GM23248 (cell line): ENCODE results near the gene AMOT. TPM values are rescaled to one million over a fixed set of nuclear protein-coding genes. Genes with fewer than 3 reads are reported as not detected.
"Not testable (repeated sequence)": the region's sequence is repeated elsewhere in the genome, so short reads cannot be mapped to it uniquely, and the experiment has no call there.

ENCODE experiments used
- DNase-seq: peaks from one replicate; pipeline ENCODE4 v3.0.0-alpha.2; 2015
- H2AFZ ChIP-seq: fragments of 200-600 bp; sonication (generic); 2 replicates; pipeline ENCODE4 v1.6.1; 2016; ENCODE audit warnings: antibody characterized with exemption
- H3F3A ChIP-seq: fragments of 200-600 bp; sonication (generic); 2 replicates; pipeline ENCODE4 v1.6.1; 2016; ENCODE audit warnings: mild to moderate bottlenecking, antibody characterized with exemption, mixed run types; ENCODE audit not compliant: insufficient read depth
- H3K27ac ChIP-seq: fragments of 200-600 bp; sonication (generic); 2 replicates; pipeline ENCODE4 v1.5.1; 2016; ENCODE audit warnings: mild to moderate bottlenecking
- H3K27me3 ChIP-seq: fragments of 200-600 bp; sonication (generic); replicated peaks from 2 replicates; pipeline ENCODE4 v1.6.1; 2016; ENCODE audit warnings: mild to moderate bottlenecking; ENCODE audit not compliant: insufficient read depth
- H3K36me3 ChIP-seq: fragments of 200-600 bp; sonication (generic); 2 replicates; pipeline ENCODE4 v1.6.1; 2016; ENCODE audit warnings: low read depth, mild to moderate bottlenecking
- H3K4me1 ChIP-seq: fragments of 200-600 bp; sonication (generic); 2 replicates; pipeline ENCODE4 v1.6.1; 2016; ENCODE audit warnings: mild to moderate bottlenecking; ENCODE audit not compliant: insufficient read depth
- H3K4me2 ChIP-seq: fragments of 200-600 bp; sonication (generic); one replicate; pipeline ENCODE4 v1.6.1; 2016; ENCODE audit warnings: mild to moderate bottlenecking; ENCODE audit not compliant: unreplicated experiment
- H3K4me3 ChIP-seq: fragments of 200-600 bp; sonication (generic); 2 replicates; pipeline ENCODE4 v1.5.1; 2016; ENCODE audit warnings: mild to moderate bottlenecking
- H3K79me2 ChIP-seq: fragments of 200-600 bp; sonication (generic); 2 replicates; pipeline ENCODE4 v1.6.1; 2016; ENCODE audit warnings: mild to moderate bottlenecking; ENCODE audit not compliant: insufficient read depth
- H3K9ac ChIP-seq: fragments of 200-600 bp; sonication (generic); 2 replicates; pipeline ENCODE4 v1.6.1; 2016; ENCODE audit warnings: mild to moderate bottlenecking
- H3K9me2 ChIP-seq: fragments of 200-600 bp; sonication (generic); 2 replicates; pipeline ENCODE4 v1.6.1; 2016; ENCODE audit warnings: mixed run types, mild to moderate bottlenecking, moderate library complexity; ENCODE audit not compliant: insufficient read depth
- H3K9me3 ChIP-seq: fragments of 200-600 bp; sonication (generic); one replicate; pipeline ENCODE4 v1.6.1; 2017; ENCODE audit warnings: low read depth
- H4K20me1 ChIP-seq: fragments of 200-600 bp; sonication (generic); 2 replicates; pipeline ENCODE4 v1.6.0; 2016; ENCODE audit not compliant: insufficient read depth
- EZH2 ChIP-seq: fragments of 200-600 bp; sonication (generic); IDR thresholded peaks from 2 replicates; pipeline ENCODE4 v1.6.1; 2018; ENCODE audit warnings: antibody characterized with exemption, mild to moderate bottlenecking; ENCODE audit not compliant: insufficient read depth, poor library complexity, severe bottlenecking
- EZH2phosphoT487 ChIP-seq: fragments of 200-600 bp; sonication (generic); IDR thresholded peaks from 2 replicates; pipeline ENCODE4 v1.6.1; 2018; ENCODE audit warnings: antibody characterized with exemption, moderate library complexity, mild to moderate bottlenecking, low read depth; ENCODE audit not compliant: insufficient read depth
- WGBS, 2 experiments: methylation state at CpG; one replicate each; pipeline ENCODE4 v1.1.6; 2015 to 2017; ENCODE audit warnings: low lambda C conversion rate in 2 of 2, low coverage in 1 of 2; ENCODE audit errors: missing lambda C conversion rate in 2 of 2; 5-methylcytosine and 5-hydroxymethylcytosine counted together
- in situ Hi-C: fragments of 300-500 bp; cut with MboI; formaldehyde crosslinking; loops from 2 replicates; pipeline ENCODE4 v1.15.0; 2020
- polyA plus RNA-seq: library from polyadenylated mRNA; unstranded; fragments of >200 nt; fragmentation: Nextera tagmentation; extraction: Ambion mirVana; gene quantifications from 2 replicates; pipeline ENCODE4 v1.2.1, GENCODE V29; 2016
- total RNA-seq: library from RNA; depleted of rRNA; stranded (reverse); fragments of >200 nt; shearing (Covaris generic); gene quantifications from 2 replicates; pipeline ENCODE4 v1.2.3, GENCODE V29; 2014

AMOT gene
- total and polyA plus RNA-seq, 2 experiments from 2014 or later = 2.2 to 2.5 TPM

GRCh38 chrX:112865464-112866025, 24.9 kb upstream of the AMOT start:
- Histone ChIP-seq H3K9me2 (no peaks in the 10 kb centered on the region), H2AFZ (no peak overlapping the region), H3K79me2 (no peaks in the 10 kb centered on the region), H3K27ac (no peak overlapping the region), H3K4me1 (no peaks in the 10 kb centered on the region), H3K4me2 (no peak overlapping the region), H3K9me3 (no peaks in the 10 kb centered on the region), H3F3A (no peaks in the 10 kb centered on the region), H3K4me3 (no peak overlapping the region), H3K27me3 (no peaks in the 10 kb centered on the region), H3K9ac (no peak overlapping the region), H3K36me3 (no peaks in the 10 kb centered on the region), H4K20me1 (no peaks in the 10 kb centered on the region)
- WGBS, 2 experiments = 72% methylated on average over 4 of the region's 4 CpGs
- DNase-seq = no peak
- in situ Hi-C loops = no loop called here
- TF ChIP-seq EZH2phosphoT487 (no peak), EZH2 (no peak)

- Histone ChIP-seq H3K9me2 (no peaks in the 10 kb centered on the region), H4K20me1 (no peaks in the 10 kb centered on the region), H3F3A (no peaks in the 10 kb centered on the region), H3K36me3 (no peaks in the 10 kb centered on the region), H3K9ac (no peak overlapping the region), H2AFZ (no peak overlapping the region), H3K79me2 (no peaks in the 10 kb centered on the region), H3K4me3 (no peak overlapping the region), H3K27ac (no peak overlapping the region), H3K4me2 (no peak overlapping the region), H3K4me1 (no peaks in the 10 kb centered on the region), H3K27me3 (no peaks in the 10 kb centered on the region), H3K9me3 (no peaks in the 10 kb centered on the region)
- in situ Hi-C loops = no loop called here
- TF ChIP-seq EZH2phosphoT487 (no peak), EZH2 (no peak)
- DNase-seq = peak; percentile 4
- 83 to 88% methylated on average over 2 of the region's 2 CpGs for WGBS, 2 experiments
These were observed 23.2 kb upstream of the AMOT start for GRCh38 chrX:112863850-112864249.

GRCh38 chrX:112857478-112857878, 16.8 kb upstream of the AMOT start:
- Histone ChIP-seq H3F3A (no peaks in the 10 kb centered on the region), H4K20me1 (no peaks in the 10 kb centered on the region), H3K9me3 (no peaks in the 10 kb centered on the region), H3K27ac (no peak overlapping the region), H3K4me3 (no peak overlapping the region), H3K27me3 (no peaks in the 10 kb centered on the region), H3K9me2 (no peaks in the 10 kb centered on the region), H3K9ac (no peak overlapping the region), H3K4me1 (no peaks in the 10 kb centered on the region), H3K36me3 (no peaks in the 10 kb centered on the region), H2AFZ (no peak overlapping the region), H3K4me2 (no peak overlapping the region), H3K79me2 (no peaks in the 10 kb centered on the region)
- 92 to 99% methylated on average over 5 of the region's 5 CpGs for WGBS, 2 experiments
- TF ChIP-seq EZH2 (no peak), EZH2phosphoT487 (no peak)
- in situ Hi-C loops = no loop called here
- no peak for DNase-seq

GRCh38 chrX:112854901-112855300, 14.3 kb upstream of the AMOT start:
- 82 to 100% methylated on average over 1 to 13 of the region's 26 CpGs for WGBS, 2 experiments
- not testable (repeated sequence) for H3K4me3 ChIP-seq, H3K36me3 ChIP-seq

GRCh38 chrX:112852851-112853250, 12.2 kb upstream of the AMOT start:
- 11 to 20% methylated on average over 3 of the region's 3 CpGs for WGBS, 2 experiments
- no peak overlapping the region for H3K4me2 ChIP-seq
- H4K20me1 ChIP-seq = no peaks in the 10 kb centered on the region
- H3K79me2 ChIP-seq = no peaks in the 10 kb centered on the region
- no peak overlapping the region for H3K4me3 ChIP-seq
- H3K4me1 ChIP-seq = no peaks in the 10 kb centered on the region
- in situ Hi-C loops = no loop called here
- no peak overlapping the region for H3K9ac ChIP-seq
- no peaks in the 10 kb centered on the region for H3K27me3 ChIP-seq
- H2AFZ ChIP-seq = no peak overlapping the region
- DNase-seq = no peak
- no peaks in the 10 kb centered on the region for H3K36me3 ChIP-seq
- no peaks in the 10 kb centered on the region for H3K9me2 ChIP-seq
- H3F3A ChIP-seq = no peaks in the 10 kb centered on the region
- H3K27ac ChIP-seq = no peak overlapping the region
- no peak for TF ChIP-seq EZH2
- no peak for TF ChIP-seq EZH2phosphoT487
- H3K9me3 ChIP-seq = no peaks in the 10 kb centered on the region

More at GRCh38 chrX:112854901-112855300, 14.3 kb upstream of the AMOT start:
- H3K27ac ChIP-seq, H3K4me1 ChIP-seq, H3K27me3 ChIP-seq, in situ Hi-C loops, H3F3A ChIP-seq, H3K9ac ChIP-seq, H2AFZ ChIP-seq, H3K9me2 ChIP-seq, H3K79me2 ChIP-seq, H3K4me2 ChIP-seq, H3K9me3 ChIP-seq, H4K20me1 ChIP-seq, DNase-seq: not testable (repeated sequence)
